ENCODE measurements around the gene ADH4.

DNA sequence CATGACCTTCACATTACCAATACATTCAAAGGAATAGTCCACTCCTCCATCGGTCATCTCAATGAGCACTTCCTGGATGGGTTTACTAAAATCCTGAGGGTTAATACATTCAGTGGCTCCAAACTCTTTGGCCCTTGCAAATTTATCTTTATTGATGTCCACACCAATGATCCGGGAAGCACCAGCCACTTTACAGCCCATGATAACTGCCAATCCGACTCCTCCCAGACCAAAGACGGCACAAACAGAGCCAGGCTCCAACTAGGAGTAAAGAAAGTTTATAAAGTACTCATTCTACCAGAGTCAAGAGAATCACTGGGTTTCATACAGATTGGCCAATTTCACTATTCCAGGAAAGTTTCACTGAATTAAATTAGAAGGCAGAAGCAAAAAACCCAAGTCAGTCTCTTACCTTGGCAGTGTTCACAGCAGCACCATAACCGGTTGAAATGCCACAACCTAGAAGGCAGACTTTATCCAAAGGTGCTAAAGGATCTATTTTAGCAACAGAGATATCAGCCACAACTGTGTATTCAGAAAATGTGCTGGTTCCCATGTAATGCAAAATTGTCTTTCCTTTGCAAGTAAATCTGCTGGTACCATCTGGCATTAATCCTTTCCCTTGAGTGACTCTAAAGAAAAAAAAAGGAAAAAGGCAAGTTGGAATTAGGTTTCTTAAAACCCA, 67.7 kb downstream of the ADH4 start:
- TF ChIP-seq, protein P1, sequence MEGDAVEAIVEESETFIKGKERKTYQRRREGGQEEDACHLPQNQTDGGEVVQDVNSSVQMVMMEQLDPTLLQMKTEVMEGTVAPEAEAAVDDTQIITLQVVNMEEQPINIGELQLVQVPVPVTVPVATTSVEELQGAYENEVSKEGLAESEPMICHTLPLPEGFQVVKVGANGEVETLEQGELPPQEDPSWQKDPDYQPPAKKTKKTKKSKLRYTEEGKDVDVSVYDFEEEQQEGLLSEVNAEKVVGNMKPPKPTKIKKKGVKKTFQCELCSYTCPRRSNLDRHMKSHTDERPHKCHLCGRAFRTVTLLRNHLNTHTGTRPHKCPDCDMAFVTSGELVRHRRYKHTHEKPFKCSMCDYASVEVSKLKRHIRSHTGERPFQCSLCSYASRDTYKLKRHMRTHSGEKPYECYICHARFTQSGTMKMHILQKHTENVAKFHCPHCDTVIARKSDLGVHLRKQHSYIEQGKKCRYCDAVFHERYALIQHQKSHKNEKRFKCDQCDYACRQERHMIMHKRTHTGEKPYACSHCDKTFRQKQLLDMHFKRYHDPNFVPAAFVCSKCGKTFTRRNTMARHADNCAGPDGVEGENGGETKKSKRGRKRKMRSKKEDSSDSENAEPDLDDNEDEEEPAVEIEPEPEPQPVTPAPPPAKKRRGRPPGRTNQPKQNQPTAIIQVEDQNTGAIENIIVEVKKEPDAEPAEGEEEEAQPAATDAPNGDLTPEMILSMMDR (IDR thresholded peaks at IDR 0.05; ENCODE audit: low read length), result no peak
- TF ChIP-seq EZH2 (IDR thresholded peaks at IDR 0.05; ENCODE audit: borderline replicate concordance, low read length), result no peak
